ELR (cell line): ENCODE results near the gene SPG11.
"Not testable (repeated sequence)": the region's sequence is repeated elsewhere in the genome, so short reads cannot be mapped to it uniquely, and the experiment has no call there.

Source experiments
- DNase-seq: peaks from one replicate; pipeline ENCODE4 v3.0.0-alpha.2; 2015; ENCODE audit warnings: low read depth

Gene SPG11, protein sequence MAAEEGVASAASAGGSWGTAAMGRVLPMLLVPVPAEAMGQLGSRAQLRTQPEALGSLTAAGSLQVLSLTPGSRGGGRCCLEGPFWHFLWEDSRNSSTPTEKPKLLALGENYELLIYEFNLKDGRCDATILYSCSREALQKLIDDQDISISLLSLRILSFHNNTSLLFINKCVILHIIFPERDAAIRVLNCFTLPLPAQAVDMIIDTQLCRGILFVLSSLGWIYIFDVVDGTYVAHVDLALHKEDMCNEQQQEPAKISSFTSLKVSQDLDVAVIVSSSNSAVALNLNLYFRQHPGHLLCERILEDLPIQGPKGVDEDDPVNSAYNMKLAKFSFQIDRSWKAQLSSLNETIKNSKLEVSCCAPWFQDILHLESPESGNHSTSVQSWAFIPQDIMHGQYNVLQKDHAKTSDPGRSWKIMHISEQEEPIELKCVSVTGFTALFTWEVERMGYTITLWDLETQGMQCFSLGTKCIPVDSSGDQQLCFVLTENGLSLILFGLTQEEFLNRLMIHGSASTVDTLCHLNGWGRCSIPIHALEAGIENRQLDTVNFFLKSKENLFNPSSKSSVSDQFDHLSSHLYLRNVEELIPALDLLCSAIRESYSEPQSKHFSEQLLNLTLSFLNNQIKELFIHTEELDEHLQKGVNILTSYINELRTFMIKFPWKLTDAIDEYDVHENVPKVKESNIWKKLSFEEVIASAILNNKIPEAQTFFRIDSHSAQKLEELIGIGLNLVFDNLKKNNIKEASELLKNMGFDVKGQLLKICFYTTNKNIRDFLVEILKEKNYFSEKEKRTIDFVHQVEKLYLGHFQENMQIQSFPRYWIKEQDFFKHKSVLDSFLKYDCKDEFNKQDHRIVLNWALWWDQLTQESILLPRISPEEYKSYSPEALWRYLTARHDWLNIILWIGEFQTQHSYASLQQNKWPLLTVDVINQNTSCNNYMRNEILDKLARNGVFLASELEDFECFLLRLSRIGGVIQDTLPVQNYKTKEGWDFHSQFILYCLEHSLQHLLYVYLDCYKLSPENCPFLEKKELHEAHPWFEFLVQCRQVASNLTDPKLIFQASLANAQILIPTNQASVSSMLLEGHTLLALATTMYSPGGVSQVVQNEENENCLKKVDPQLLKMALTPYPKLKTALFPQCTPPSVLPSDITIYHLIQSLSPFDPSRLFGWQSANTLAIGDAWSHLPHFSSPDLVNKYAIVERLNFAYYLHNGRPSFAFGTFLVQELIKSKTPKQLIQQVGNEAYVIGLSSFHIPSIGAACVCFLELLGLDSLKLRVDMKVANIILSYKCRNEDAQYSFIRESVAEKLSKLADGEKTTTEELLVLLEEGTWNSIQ (N-terminal part only)

GRCh38 chr15:44663410-44664308 lies at the start of gene SPG11:
TSS of gene SPG11 (minus strand) at chr15:44663662. CDS start at chr15:44663647, 15 bp downstream.
- DNase-seq: peak; percentile 96

DNA sequence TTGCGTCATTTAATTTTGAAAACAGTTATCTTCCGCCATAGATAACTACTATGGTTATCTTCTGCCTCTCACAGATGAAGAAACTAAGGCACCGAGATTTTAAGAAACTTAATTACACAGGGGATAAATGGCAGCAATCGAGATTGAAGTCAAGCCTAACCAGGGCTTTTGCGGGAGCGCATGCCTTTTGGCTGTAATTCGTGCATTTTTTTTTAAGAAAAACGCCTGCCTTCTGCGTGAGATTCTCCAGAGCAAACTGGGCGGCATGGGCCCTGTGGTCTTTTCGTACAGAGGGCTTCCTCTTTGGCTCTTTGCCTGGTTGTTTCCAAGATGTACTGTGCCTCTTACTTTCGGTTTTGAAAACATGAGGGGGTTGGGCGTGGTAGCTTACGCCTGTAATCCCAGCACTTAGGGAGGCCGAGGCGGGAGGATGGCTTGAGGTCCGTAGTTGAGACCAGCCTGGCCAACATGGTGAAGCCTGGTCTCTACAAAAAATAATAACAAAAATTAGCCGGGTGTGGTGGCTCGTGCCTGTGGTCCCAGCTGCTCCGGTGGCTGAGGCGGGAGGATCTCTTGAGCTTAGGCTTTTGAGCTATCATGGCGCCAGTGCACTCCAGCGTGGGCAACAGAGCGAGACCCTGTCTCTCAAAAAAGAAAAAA lies 49.0 kb upstream of the SPG11 start:
- DNase-seq: peak; percentile 90

DNA sequence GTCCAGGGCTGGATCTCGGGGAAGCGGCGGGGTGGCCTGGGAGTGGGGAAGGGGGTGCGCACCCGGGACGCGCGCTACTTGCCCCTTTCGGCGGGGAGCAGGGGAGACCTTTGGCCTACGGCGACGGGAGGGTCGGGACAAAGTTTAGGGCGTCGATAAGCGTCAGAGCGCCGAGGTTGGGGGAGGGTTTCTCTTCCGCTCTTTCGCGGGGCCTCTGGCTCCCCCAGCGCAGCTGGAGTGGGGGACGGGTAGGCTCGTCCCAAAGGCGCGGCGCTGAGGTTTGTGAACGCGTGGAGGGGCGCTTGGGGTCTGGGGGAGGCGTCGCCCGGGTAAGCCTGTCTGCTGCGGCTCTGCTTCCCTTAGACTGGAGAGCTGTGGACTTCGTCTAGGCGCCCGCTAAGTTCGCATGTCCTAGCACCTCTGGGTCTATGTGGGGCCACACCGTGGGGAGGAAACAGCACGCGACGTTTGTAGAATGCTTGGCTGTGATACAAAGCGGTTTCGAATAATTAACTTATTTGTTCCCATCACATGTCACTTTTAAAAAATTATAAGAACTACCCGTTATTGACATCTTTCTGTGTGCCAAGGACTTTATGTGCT lies 48.4 kb upstream of the SPG11 start:
- DNase-seq: peak; percentile 55

- DNase-seq: peak; percentile 97
Measured at GRCh38 chr15:44711096-44711742, 47.8 kb upstream of the SPG11 start, which contains the start of the genes B2M and PATL2. TSS of gene B2M (plus strand) at chr15:44711517. CDS start at chr15:44711547, 30 bp downstream. TSS of gene PATL2 (minus strand) at chr15:44711323. CDS start at chr15:44676490, 34,833 bp downstream.

- peak; percentile 60 for DNase-seq
Measured at GRCh38 chr15:44710236-44711095, 47.0 kb upstream of the SPG11 start.

- DNase-seq: no peak
Measured at GRCh38 chr15:44706946-44707636, 43.6 kb upstream of the SPG11 start.

GRCh38 chr15:44706401-44706800 lies 42.9 kb upstream of the SPG11 start:
- no peak for DNase-seq

GRCh38 chr15:44705986-44706385 lies 42.5 kb upstream of the SPG11 start:
- no peak for DNase-seq

DNA sequence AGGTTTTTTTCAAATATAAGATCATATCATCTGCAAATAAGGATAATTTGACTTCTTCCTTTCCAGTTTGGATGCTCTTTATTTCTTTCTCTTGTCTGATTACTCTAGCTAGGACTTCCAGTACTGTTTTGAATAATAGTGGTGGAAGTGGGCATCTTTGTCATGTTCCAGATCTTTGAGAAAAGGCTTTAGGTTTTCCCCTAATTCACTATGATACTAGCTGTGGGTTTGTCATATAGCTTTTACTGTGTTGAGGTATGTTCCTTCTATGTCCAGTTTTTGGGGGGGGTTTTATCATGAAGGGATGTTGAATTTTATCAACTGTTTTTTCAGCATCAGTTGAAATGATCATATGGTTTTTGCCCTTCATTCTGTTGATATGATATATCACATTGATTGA lies 37.2 kb upstream of the SPG11 start:
- DNase-seq: not testable (repeated sequence)

- DNase-seq: no peak
Measured at GRCh38 chr15:44698641-44699040, 35.2 kb upstream of the SPG11 start.

- no peak for DNase-seq
Measured at GRCh38 chr15:44697014-44697413, 33.6 kb upstream of the SPG11 start.

GRCh38 chr15:44695294-44695693 lies 31.8 kb upstream of the SPG11 start:
- DNase-seq: no peak

GRCh38 chr15:44694416-44694815 lies 31.0 kb upstream of the SPG11 start:
- no peak for DNase-seq

DNA sequence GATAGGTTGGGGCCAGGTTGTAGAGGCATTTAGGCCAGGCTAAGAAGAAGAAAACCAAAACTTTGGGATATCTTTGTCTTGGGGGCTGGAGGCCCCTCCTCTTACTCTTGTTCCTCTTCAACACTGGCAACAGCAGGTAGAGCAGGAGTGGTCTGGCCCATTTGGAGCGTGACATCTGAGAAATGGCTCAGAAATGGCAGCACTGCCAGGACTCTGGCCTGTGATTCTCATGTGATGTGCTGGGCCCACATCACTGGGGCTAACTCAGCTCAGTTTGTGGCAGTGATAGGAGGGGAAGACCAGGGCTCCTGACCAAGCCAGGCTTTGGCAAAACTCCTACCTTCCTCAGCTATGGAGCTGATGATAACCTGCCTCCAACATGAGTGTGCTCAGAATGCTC lies 29.2 kb upstream of the SPG11 start:
- no peak for DNase-seq

DNA sequence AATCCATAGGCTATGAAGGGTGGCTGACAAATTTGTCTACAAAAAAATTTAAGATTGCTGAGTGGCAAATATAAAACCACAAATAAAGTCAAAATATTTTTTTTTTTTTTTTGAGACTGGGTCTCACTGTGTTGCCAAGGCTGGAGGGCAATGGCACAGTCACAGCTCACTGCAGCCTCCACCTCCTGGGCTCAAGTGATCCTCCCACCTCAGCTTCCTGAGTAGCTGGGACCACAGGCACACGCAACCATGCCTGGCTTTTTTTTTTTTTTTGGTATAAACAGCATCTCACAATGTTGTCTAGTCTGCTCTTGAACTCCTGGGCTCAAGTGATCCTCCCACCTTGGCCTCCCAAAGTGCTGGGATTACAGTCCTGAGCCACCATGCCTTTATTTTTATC lies 26.8 kb upstream of the SPG11 start:
- not testable (repeated sequence) for DNase-seq

GRCh38 chr15:44689318-44689717 lies 25.9 kb upstream of the SPG11 start:
- DNase-seq: not testable (repeated sequence)

DNA sequence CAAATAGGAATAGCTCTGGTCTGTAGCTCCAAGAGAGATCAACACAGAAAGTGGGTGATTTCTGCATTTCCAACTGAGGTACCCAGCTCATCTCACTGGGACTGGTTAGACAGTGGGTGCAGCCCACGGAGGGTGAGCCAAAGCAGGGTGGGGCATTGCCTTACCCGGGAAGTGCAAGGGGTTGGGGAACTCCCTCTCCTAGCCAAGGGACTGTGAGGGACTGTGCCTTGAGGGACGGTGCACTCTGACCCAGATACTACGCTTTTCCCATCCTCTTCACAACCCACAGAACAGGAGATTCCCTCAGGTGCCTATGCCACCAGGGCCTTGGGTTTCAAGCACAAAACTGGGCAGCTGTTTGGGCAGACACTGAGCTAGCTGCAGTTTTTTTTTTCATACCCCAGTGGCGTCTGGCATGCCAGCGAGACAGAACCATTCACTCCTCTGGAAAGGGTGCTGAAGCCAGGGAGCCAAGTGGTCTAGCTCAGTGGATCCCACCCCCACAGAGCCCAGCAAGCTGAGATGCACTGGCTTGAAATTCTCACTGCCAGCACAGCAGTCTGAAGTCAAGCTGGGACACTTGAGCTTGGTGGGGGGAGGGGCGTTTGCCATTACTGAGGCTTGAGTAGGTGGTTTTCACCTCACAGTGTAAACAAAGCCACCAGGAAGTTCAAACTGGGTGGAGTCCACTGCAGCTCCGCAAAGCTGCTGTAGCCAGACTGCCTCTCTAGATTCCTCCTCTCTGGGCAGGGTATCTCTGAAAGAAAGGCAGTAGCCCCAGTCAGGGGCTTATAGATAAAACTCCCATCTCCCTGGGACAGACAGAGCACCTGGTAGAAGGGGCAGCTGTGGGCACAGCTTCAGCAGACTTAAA lies 19.6 kb upstream of the SPG11 start:
- DNase-seq: peak; percentile 34
